DMS114 treated with DMSO at 0.1 percent for 48 hours (cell line): Measurements from ENCODE around the gene UBAP1L.
"Not testable (repeated sequence)": the region's sequence is repeated elsewhere in the genome, so short reads cannot be mapped to it uniquely, and the experiment has no call there.

Experiments
- DNase-seq: peaks from one replicate; lab custom pipeline; 2025; ENCODE audit not compliant: unreplicated experiment; lab: John Stamatoyannopoulos, UW

UBAP1L gene

DNA sequence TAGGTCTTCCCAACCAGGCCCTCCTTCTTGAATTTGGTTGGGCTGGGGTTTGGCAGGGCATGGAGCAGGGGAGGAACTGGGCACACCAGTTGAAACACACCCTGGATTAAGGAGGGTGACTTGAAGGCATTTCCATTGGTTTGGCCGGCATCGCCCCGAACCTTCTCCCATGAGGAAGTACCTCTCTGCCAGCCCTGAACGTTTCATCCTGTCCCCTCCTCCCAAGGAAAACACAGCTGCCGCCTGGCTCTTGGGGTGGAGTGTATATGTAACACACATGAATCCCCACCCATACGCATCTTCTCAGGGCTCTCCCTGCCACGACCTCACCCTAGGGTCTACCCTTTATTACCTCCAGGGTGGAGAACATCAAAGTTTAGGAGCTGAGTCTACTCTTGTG lies 14.6 kb downstream of the UBAP1L start:
- DNase-seq, result no peak

- DNase-seq, result not testable (repeated sequence)
These were observed 15.2 kb downstream of the UBAP1L start for GRCh38 chr15:65099801-65100200.

GRCh38 chr15:65099336-65099735 lies 15.7 kb downstream of the UBAP1L start:
- DNase-seq, result no peak

DNA sequence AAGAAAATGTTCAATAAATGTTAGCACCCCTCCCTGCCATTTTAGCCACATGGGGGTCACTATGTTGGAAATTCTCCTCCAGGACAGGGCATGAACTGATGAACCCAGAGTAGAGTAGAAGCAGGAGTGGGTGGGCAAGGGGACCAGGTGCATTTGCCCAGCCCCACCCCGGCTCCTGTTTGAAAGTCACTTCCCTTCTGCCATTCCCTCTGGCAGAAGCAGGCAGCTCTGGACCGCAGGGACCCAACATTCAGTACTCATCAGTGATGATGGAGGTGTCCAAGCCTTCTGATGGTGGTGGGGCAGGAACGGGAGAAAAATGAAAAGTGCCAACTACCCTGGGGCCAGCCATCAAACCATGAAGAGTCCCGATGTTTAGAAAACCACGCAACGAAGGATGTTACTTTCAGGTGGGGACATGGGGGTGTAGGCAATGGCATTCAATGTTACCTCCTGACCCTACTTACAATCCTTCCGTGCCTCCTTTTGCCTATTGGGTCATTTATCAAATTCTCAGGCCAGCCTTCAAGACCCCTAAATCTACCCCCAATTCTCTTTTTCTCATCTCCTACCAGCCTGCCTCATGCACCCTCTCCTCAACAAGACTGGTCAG lies 17.2 kb downstream of the UBAP1L start:
- no peak for DNase-seq

DNA sequence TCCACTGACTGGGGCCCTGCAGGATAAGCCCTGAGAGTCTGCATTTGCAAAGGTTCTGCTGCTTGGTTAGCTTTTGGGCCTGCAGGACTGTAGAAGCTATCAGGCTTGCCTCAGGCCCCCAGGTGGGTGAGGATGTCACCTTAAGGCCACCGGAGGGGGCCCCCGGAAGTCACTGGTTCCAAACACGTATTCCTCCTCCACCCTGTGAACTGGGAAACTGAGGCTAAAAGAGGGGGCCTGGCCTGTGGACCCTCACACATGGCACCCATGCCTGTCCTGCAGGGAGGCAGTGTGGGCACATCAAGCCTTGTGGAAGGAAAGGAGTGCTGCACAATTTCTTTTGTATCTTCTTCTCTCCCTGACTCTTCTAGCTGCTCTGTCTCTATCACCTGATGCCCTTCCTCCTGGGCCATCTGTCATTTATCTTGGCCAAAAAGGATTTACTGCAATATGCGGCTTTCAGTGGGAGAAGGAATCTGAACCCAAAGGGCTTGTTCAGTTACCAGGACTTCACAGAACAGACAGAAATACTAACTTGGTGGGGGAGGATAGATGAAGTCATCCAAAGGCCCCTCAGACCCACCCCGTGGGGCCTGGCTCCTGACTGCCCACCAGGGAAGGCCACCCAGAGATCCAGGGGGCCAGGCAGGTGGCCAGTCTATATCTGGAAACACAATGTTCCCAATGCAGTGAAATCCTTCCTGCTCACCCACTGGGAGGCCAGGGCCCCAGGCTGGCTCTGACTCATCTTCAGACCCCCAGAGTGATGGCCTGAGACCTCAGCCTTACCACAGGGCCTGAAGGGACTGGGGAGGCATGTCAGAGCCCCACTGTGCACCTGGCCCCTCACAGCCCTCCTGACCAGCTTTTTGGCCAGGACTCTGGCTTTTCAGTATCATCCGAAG lies 18.3 kb downstream of the UBAP1L start:
- no peak for DNase-seq

GRCh38 chr15:65095747-65096104 lies 19.3 kb downstream of the UBAP1L start:
- DNase-seq, result no peak

GRCh38 chr15:65095011-65095746 lies 19.8 kb downstream of the UBAP1L start:
- no peak for DNase-seq

- DNase-seq, result no peak
These were observed 20.6 kb downstream of the UBAP1L start for GRCh38 chr15:65094294-65094995.

GRCh38 chr15:65093793-65094170 lies 21.2 kb downstream of the UBAP1L start:
- not testable (repeated sequence) for DNase-seq

DNA sequence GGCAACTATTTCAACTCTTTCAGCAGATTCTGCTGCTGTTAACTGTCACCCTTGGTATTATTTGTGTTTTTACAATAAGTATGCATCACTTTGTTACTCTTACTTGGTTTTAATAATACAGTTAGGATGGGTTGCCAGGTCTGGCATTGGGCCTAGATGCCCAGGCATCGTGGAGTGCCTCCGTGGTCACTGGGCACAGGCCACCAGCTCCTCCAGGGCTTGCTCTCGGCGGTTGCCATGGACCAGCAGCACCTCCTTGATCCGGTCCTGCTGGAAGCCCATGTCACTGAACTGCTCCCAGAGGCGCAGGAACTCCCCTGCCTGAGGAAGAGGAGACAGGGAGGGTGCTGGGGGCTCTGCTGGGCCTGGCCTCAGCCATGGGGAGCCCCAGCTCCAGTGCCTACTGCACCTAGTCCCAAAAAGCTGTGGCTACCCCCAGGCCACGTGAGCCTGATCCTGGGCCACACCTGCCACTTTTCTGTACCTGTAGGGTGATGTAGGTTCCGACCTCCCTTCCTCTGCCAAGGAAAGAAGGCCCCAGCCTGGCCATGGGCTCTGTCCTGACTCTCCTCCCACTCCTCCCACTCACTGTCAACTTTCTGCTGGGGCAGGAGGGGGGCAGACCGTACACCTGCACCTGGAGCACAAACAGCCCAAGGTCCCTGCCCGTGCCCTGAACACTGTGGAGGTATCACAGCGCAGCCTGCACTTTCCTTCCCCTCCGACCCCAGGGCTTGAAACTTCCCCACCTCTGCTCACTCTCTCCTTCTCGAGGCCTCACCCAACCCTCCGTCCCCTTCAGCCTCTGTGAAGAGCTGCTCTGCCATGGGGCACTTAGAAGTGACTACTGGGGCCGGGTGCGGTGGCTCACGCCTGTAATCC lies 21.8 kb downstream of the UBAP1L start:
- no peak for DNase-seq

- no peak for DNase-seq
These were observed 22.8 kb downstream of the UBAP1L start for GRCh38 chr15:65091946-65092770.

- DNase-seq, result no peak
These were observed 25.7 kb downstream of the UBAP1L start for GRCh38 chr15:65089206-65089824.

DNA sequence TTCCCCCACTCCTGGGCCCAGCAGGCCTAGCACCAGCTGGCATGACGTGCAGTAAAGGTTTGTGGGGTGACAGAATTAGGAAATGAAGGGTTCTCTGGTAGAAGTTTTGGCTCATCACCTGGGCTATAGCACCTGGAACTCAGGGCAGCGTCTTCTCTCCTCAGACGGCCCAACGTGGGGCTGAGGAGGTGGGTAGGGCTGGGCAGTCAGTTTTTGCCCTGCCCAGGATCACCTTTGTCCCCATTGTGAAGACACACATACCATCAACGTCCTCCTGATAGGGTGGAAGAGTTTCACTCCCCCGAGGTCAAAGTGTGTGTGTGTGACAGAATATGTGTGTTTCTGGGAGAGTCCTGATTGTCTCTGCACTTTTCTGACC lies 26.4 kb downstream of the UBAP1L start:
- no peak for DNase-seq

DNA sequence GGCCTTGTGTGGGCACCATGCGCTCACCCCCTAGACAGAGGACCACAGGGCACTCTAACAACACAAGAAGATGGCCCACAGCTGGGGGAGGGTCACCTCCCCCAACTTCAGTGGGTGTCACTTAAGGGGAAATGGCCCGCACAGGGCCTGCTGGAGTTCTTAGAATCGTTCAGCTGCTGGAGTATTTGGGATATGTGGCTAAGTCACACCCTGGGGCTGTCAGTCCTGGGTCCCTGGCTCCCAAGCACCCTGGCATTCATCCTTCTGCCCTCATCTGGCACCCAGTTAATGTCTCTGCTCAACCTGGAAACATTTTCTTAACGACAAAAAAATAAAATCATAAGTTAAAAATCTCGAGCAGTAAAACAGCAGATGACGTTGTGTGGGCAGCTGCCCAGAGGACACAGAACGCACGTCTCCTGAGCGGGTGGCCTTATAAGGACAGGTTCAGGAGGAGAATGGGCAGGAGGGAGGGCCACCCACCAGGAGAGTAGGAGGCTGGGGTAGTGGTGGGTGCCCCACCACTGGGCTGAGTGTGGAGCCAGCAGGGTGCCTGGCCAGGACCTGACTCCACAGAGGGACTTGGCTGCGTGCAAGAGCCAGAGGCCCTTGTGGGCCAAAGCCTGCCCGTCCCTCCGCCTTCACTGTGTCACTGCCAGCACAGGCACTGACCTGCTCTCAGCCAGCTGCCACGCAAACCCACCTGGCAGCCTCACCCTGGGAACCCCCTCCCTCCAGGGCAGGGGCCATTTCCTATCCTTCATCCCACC lies 26.9 kb downstream of the UBAP1L start:
- no peak for DNase-seq

- DNase-seq, result no peak
These were observed 27.6 kb downstream of the UBAP1L start for GRCh38 chr15:65087411-65087810.

- peak; percentile 27 for DNase-seq
These were observed 28.3 kb downstream of the UBAP1L start for GRCh38 chr15:65086680-65087111.

GRCh38 chr15:65085990-65086679 lies 28.9 kb downstream of the UBAP1L start:
- DNase-seq, result no peak
